T-helper 2 cell treated with Interferon-gamma antibody and Interleukin-4, amounts not matched to agents 5 μg/mL and 100 μg/mL, for 36 hours (primary cell): Measurements from ENCODE around the gene STEAP4.

Experiments
- DNase-seq: peaks from one replicate; pipeline ENCODE4 v3.0.0; 2021; ENCODE audit warnings: low spot score
- H3K27ac Mint-ChIP-seq: one replicate; pipeline ENCODE4 v1.8.0; 2021; ENCODE audit warnings: mild to moderate bottlenecking, mixed read lengths
- H3K27me3 Mint-ChIP-seq: one replicate; pipeline ENCODE4 v1.8.0; 2021; ENCODE audit warnings: low read depth, mixed read lengths
- H3K36me3 Mint-ChIP-seq: one replicate; pipeline ENCODE4 v1.8.0; 2021; ENCODE audit warnings: low read depth, mixed read lengths
- H3K4me1 Mint-ChIP-seq: one replicate; pipeline ENCODE4 v1.8.0; 2021; ENCODE audit warnings: low read depth, mixed read lengths
- H3K4me3 Mint-ChIP-seq: one replicate; pipeline ENCODE4 v1.8.0; 2022; ENCODE audit warnings: mild to moderate bottlenecking, moderate library complexity, mixed read lengths
- H3K9me3 Mint-ChIP-seq: one replicate; pipeline ENCODE4 v1.8.0; 2021; ENCODE audit warnings: mixed read lengths

Gene STEAP4

DNA sequence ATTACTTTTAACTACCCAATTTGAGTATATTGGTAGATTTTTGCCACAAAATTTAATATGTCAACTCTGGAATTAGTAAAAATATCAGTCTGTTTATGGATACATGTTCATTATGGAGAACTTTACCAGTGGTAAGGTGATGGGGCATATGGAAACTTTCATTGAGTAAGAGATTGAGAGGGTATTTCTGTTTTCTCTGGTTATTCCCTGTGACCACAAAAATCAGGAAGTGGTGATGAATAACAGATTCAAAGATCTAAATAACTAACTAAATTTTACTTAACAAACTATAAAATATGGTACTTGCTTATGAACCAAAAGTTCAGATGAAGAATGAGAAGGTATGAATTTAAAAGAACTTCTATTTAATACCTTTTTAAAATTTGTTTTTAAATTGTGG lies 22.1 kb upstream of the STEAP4 start:
- H3K36me3 Mint-ChIP-seq = no peaks in the 10 kb centered on the region
- H3K4me3 Mint-ChIP-seq = no peak overlapping the region
- H3K27ac Mint-ChIP-seq = no peak overlapping the region

DNA sequence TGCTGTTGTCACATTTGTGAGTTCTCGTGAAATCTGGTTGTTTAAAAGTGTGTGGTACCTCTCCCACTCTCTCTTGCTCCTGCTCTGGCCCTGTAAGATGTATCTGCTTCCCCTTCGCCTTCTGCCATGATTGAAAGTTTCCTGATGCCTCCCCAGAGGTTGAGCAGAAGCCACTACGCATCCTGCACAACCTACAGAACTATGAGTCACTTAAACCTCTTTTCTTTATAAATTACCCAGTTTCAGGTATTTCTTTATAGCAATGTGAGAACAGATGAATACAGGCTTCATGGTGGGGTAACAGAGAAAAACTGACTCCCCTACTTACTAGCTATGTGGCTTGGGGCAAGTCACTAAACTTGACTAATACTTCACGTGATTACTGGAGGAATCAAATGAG lies 18.0 kb upstream of the STEAP4 start:
- Mint-ChIP-seq H3K36me3 (no peaks in the 10 kb centered on the region), H3K27me3 (peaks cover 2% of the 10 kb centered on the region), H3K9me3 (no peaks in the 10 kb centered on the region), H3K4me1 (peaks cover 2% of the 10 kb centered on the region), H3K4me3 (no peak overlapping the region), H3K27ac (no peak overlapping the region)
- no peak for DNase-seq

More for the DNA sequence above, 22.1 kb upstream of the STEAP4 start:
- no peak for DNase-seq
- Mint-ChIP-seq H3K9me3 (no peaks in the 10 kb centered on the region), H3K4me1 (no peaks in the 10 kb centered on the region), H3K27me3 (peaks cover 2% of the 10 kb centered on the region)

- no peak overlapping the region for H3K27ac Mint-ChIP-seq
- peaks cover 2% of the 10 kb centered on the region for H3K27me3 Mint-ChIP-seq
- H3K9me3 Mint-ChIP-seq = no peaks in the 10 kb centered on the region
- peaks cover 2% of the 10 kb centered on the region for H3K4me1 Mint-ChIP-seq
- no peaks in the 10 kb centered on the region for H3K36me3 Mint-ChIP-seq
- DNase-seq = no peak
- H3K4me3 Mint-ChIP-seq = no peak overlapping the region
Observed at GRCh38 chr7:88322151-88322550, 15.5 kb upstream of the STEAP4 start.

- no peak overlapping the region for H3K4me3 Mint-ChIP-seq
- no peak for DNase-seq
- H3K36me3 Mint-ChIP-seq = no peaks in the 10 kb centered on the region
- peaks cover 2% of the 10 kb centered on the region for H3K4me1 Mint-ChIP-seq
- H3K27ac Mint-ChIP-seq = no peak overlapping the region
- H3K9me3 Mint-ChIP-seq = no peaks in the 10 kb centered on the region
- peaks cover 2% of the 10 kb centered on the region for H3K27me3 Mint-ChIP-seq
Observed at GRCh38 chr7:88321694-88322093, 15.0 kb upstream of the STEAP4 start.

- no peaks in the 10 kb centered on the region for H3K9me3 Mint-ChIP-seq
- no peaks in the 10 kb centered on the region for H3K36me3 Mint-ChIP-seq
- H3K4me1 Mint-ChIP-seq = peaks cover 2% of the 10 kb centered on the region
- DNase-seq = no peak
- H3K27me3 Mint-ChIP-seq = peaks cover 12% of the 10 kb centered on the region
- H3K27ac Mint-ChIP-seq = no peak overlapping the region
- H3K4me3 Mint-ChIP-seq = no peak overlapping the region
Observed at GRCh38 chr7:88318196-88318595, 11.5 kb upstream of the STEAP4 start.

- no peak for DNase-seq
- H3K27me3 Mint-ChIP-seq = peaks cover 10% of the 10 kb centered on the region
- H3K9me3 Mint-ChIP-seq = no peaks in the 10 kb centered on the region
- peaks cover 2% of the 10 kb centered on the region for H3K4me1 Mint-ChIP-seq
- no peaks in the 10 kb centered on the region for H3K36me3 Mint-ChIP-seq
- H3K4me3 Mint-ChIP-seq = no peak overlapping the region
- H3K27ac Mint-ChIP-seq = no peak overlapping the region
Observed at GRCh38 chr7:88317422-88317821, 10.7 kb upstream of the STEAP4 start.

DNA sequence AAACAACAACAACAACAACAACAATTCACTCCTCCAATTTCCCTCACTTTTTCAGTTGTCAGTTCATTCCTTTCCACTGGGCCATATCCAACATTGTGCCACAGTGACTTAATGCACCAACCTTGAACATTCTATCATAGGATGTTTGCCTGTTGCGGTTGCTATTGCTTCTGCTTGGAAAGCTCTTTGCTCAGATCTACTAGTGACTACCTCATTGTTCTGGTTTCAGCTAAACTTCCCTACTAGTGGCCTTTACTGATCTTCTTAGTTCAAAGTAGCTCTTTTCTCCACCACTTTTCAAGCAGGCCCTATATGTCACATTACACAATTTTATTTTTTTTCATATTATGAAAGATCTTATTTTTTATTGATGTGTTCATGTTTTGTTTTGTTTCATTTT lies 9.8 kb upstream of the STEAP4 start:
- H3K4me3 Mint-ChIP-seq = no peak overlapping the region
- H3K36me3 Mint-ChIP-seq = no peaks in the 10 kb centered on the region
- no peak overlapping the region for H3K27ac Mint-ChIP-seq
- no peak for DNase-seq
- peaks cover 10% of the 10 kb centered on the region for H3K27me3 Mint-ChIP-seq
- no peaks in the 10 kb centered on the region for H3K9me3 Mint-ChIP-seq
- H3K4me1 Mint-ChIP-seq = no peaks in the 10 kb centered on the region

GRCh38 chr7:88315522-88315921 lies 8.8 kb upstream of the STEAP4 start:
- H3K4me1 Mint-ChIP-seq = no peaks in the 10 kb centered on the region
- no peak overlapping the region for H3K4me3 Mint-ChIP-seq
- H3K27ac Mint-ChIP-seq = no peak overlapping the region
- no peaks in the 10 kb centered on the region for H3K36me3 Mint-ChIP-seq
- no peak for DNase-seq
- H3K9me3 Mint-ChIP-seq = no peaks in the 10 kb centered on the region
- H3K27me3 Mint-ChIP-seq = peaks cover 10% of the 10 kb centered on the region

DNA sequence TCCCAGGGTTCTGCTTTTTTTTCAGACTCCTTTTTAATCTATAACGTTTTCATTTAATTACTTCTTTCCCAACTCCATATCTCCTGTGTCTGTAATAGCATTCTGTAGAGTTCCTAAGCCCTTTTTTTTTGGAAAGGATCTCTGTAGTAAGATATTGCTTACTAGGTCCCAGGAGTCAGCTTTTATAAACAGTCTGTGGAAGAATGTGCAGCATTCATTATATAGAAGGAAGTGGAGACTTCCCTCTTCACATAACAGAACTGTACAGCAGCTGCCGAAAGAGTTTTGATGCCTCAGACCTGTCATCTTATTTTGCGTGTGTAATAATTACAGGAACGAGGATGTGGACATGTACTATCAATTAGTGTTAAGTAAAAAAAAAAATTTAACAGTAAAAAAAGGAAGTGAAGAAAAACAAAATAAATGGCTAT lies 7.4 kb upstream of the STEAP4 start:
- DNase-seq = no peak
- Mint-ChIP-seq H3K27me3 (peaks cover 10% of the 10 kb centered on the region), H3K36me3 (no peaks in the 10 kb centered on the region), H3K4me1 (no peaks in the 10 kb centered on the region), H3K4me3 (no peak overlapping the region), H3K27ac (no peak overlapping the region), H3K9me3 (no peaks in the 10 kb centered on the region)

GRCh38 chr7:88312061-88312663 lies 5.5 kb upstream of the STEAP4 start:
- no peak for DNase-seq
- H3K4me1 Mint-ChIP-seq = no peaks in the 10 kb centered on the region
- no peaks in the 10 kb centered on the region for H3K36me3 Mint-ChIP-seq
- H3K27ac Mint-ChIP-seq = no peak overlapping the region
- no peak overlapping the region for H3K4me3 Mint-ChIP-seq
- peaks cover 19% of the 10 kb centered on the region for H3K27me3 Mint-ChIP-seq
- H3K9me3 Mint-ChIP-seq = no peaks in the 10 kb centered on the region

DNA sequence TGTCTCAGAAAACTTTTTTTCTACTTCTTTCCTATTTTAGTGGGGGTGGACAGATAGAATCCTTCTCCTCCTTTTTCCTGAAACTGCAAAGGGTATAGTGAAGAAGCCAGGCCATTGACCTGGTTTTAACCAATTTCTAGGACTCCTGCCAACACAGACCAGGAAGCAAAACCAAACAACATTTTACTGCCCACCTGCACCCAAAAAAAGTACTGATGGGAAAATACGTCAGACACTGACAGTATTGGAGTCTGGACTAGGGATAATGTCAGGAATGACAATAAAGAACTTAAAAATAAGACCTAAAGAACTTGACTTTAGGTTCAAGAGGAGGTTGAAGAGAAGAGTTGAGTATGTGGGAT lies 5.0 kb upstream of the STEAP4 start:
- Mint-ChIP-seq H3K4me1 (peaks cover under 1% of the 10 kb centered on the region), H3K27me3 (peaks cover 24% of the 10 kb centered on the region), H3K36me3 (no peaks in the 10 kb centered on the region), H3K4me3 (no peak overlapping the region), H3K9me3 (no peaks in the 10 kb centered on the region), H3K27ac (no peak overlapping the region)
- DNase-seq = no peak

DNA sequence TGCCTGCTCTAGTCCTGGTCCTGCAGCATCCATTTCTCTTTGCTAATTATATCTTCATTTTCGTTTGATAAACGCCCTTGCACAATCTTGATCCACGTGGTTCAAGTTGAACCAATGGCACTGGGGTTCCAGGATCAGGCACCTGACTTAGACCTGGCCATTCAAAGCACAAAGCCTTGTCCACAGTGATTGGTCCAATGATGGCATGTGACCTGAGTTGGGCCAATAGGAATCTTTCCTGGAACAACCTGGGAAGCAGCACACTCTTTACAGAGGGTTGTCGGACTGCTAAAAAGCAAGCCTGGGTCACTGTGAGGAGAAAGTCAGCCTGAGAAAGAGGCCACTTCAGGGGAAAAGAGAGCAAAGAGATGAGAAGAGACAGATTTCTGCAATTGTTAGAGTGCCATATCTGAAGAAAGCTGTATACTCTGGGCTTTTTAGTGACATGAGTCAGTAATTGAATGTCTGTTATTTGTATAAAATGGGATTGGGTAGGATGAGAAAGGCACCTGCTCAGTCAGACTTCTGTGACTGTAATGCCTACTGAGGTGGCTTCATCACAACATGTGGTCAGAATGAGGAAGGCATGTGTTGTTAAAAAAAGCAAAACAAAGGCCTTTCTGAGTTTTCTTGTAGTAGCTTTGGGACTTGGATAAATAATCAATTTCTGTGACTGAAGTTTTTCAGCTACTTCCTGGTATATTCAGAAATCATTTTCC lies 4.4 kb upstream of the STEAP4 start:
- DNase-seq = no peak
- Mint-ChIP-seq H3K9me3 (no peaks in the 10 kb centered on the region), H3K27ac (no peak overlapping the region), H3K27me3 (peaks cover 30% of the 10 kb centered on the region), H3K36me3 (no peaks in the 10 kb centered on the region), H3K4me3 (no peak overlapping the region), H3K4me1 (peaks cover 3% of the 10 kb centered on the region)

- H3K36me3 Mint-ChIP-seq = no peaks in the 10 kb centered on the region
- peaks cover 3% of the 10 kb centered on the region for H3K4me1 Mint-ChIP-seq
- H3K9me3 Mint-ChIP-seq = no peaks in the 10 kb centered on the region
- H3K27ac Mint-ChIP-seq = no peak overlapping the region
- peaks cover 36% of the 10 kb centered on the region for H3K27me3 Mint-ChIP-seq
- H3K4me3 Mint-ChIP-seq = no peak overlapping the region
- DNase-seq = no peak
Observed at GRCh38 chr7:88309819-88310218, 3.1 kb upstream of the STEAP4 start.

DNA sequence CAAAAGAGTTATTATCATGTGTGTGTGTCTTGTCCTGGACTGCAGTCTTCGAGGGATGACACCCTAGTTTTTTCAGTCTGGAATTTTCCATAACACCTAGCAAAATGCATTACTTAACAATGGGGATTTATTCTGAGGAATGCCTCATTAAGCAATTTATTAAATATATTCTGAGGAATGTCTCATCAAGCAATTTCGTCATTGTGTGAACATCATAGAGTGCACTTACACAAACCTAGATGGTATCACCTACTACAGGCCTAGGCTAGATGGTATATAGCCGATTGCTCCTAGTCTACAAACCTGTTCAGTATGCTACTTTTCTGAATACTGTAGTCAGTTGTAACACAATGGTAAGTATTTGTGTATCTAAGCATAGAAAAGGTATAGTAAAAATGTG lies 1.1 kb upstream of the STEAP4 start:
- Mint-ChIP-seq H3K36me3 (no peaks in the 10 kb centered on the region), H3K4me3 (no peak overlapping the region), H3K27me3 (peaks cover 36% of the 10 kb centered on the region), H3K27ac (no peak overlapping the region), H3K4me1 (peaks cover 3% of the 10 kb centered on the region), H3K9me3 (no peaks in the 10 kb centered on the region)
- no peak for DNase-seq

DNA sequence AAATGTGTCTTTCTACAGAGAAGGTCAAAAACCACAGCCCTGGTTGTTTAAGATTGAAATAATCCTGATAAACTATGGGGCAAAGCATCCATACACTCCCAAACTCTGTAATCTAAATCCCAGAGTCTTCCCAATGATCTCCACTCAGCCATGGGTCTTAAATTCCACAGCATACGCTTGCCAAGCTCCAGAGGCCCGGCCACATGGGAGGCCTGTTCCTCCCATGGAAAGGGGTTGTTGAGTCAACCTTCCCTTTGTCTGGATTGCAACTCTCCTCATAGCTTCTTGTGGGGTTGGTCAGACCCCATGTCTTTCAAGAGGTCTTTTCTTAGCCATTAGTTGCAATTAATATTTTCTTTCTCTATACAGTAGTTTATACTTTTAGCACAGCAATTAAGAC lies 718 bp upstream of the STEAP4 start:
- no peaks in the 10 kb centered on the region for H3K36me3 Mint-ChIP-seq
- H3K9me3 Mint-ChIP-seq = no peaks in the 10 kb centered on the region
- peaks cover 3% of the 10 kb centered on the region for H3K4me1 Mint-ChIP-seq
- H3K4me3 Mint-ChIP-seq = no peak overlapping the region
- no peak overlapping the region for H3K27ac Mint-ChIP-seq
- no peak for DNase-seq
- H3K27me3 Mint-ChIP-seq = peaks cover 36% of the 10 kb centered on the region
